Measurements from ENCODE around the gene EVC. TPM values are rescaled to one million over a fixed set of nuclear protein-coding genes. Genes with fewer than 3 reads are reported as not detected.

Gene EVC
- total and polyA plus RNA-seq, 2 of the 4 experiments (the other 2 are of a cell fraction), result 16.8 to 18.9 TPM

GRCh38 chr4:5707366-5707765 lies 3.6 kb upstream of the EVC start:
- H2BK120ac ChIP-seq (ENCODE audit: low read depth, low read length), result peak overlapping the region; percentile 14; the same call in 1 of the 2 replicates
- peak overlapping the region; percentile 63 for H3K4me3 ChIP-seq (ENCODE audit: insufficient read depth, low read depth, low read length)
- POLR2A ChIA-PET (ENCODE audit: unreplicated experiment), result no interaction called here
- dilution Hi-C loops (cut with HindIII; ENCODE audit: low sequenced_read_pairs, unreplicated experiment) (no loop called here), intact Hi-C loops (cut with micrococcal nuclease) (loop anchor here (5.0 kb wide), 3 partner anchors 180 to 670 kb away; partner anchors contain the start of gene STK32B), in situ Hi-C loops (cut with MboI; ENCODE audit: low sequenced_read_pairs) (no loop called here)
- DNase-seq, result no peak
- H3K18ac ChIP-seq (ENCODE audit: low read depth, low read length), result no peak overlapping the region
- H3K27ac ChIP-seq (ENCODE audit: insufficient read depth, low read length), result peak overlapping the region; percentile 16; the same call in 1 of the 2 replicates
- peak overlapping the region; percentile 87 for H2AK9ac ChIP-seq (replicated peaks; ENCODE audit: low read depth, low read length, poor library complexity)
- H3K9me1 ChIP-seq (ENCODE audit: insufficient read depth, low read length), result peaks cover 31% of the 10 kb centered on the region
- H3K36me3 ChIP-seq (ENCODE audit: control insufficient read depth, insufficient read depth, low read length), result peaks cover 10% of the 10 kb centered on the region
- no peak for TF ChIP-seq CTCF (conservative IDR thresholded peaks at IDR 0.05; ENCODE audit: low read depth, low read length)
- no peak for TF ChIP-seq SMC3 (IDR thresholded peaks at IDR 0.05; ENCODE audit: low read depth, low read length)
- TF ChIP-seq MAFK (IDR thresholded peaks at IDR 0.05; ENCODE audit: low read depth, low read length), result no peak
- TF ChIP-seq POLR2A (IDR thresholded peaks at IDR 0.05; ENCODE audit: low read depth, low read length), result no peak
- TF ChIP-seq CHD1 (IDR thresholded peaks at IDR 0.05; ENCODE audit: low read depth, low read length), result no peak
- TF ChIP-seq USF2 (IDR thresholded peaks at IDR 0.05; ENCODE audit: low read depth, low read length), result no peak
- no peak for TF ChIP-seq MAZ (IDR thresholded peaks at IDR 0.05; ENCODE audit: borderline replicate concordance, low read depth, low read length)
- TF ChIP-seq CEBPB (IDR thresholded peaks at IDR 0.05; ENCODE audit: low read depth, low read length), result no peak
- TF ChIP-seq MXI1 (IDR thresholded peaks at IDR 0.05; ENCODE audit: borderline replicate concordance, low read depth, low read length), result no peak
- TF ChIP-seq BHLHE40 (IDR thresholded peaks at IDR 0.05; ENCODE audit: low read depth, low read length), result no peak
- TF ChIP-seq, protein P1, sequence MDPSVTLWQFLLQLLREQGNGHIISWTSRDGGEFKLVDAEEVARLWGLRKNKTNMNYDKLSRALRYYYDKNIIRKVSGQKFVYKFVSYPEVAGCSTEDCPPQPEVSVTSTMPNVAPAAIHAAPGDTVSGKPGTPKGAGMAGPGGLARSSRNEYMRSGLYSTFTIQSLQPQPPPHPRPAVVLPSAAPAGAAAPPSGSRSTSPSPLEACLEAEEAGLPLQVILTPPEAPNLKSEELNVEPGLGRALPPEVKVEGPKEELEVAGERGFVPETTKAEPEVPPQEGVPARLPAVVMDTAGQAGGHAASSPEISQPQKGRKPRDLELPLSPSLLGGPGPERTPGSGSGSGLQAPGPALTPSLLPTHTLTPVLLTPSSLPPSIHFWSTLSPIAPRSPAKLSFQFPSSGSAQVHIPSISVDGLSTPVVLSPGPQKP (IDR thresholded peaks at IDR 0.05; ENCODE audit: borderline replicate concordance, low read depth, low read length), result no peak
- no peak for TF ChIP-seq FOS (IDR thresholded peaks at IDR 0.05; ENCODE audit: low read depth, low read length)
- TF ChIP-seq RFX5 (IDR thresholded peaks at IDR 0.05; ENCODE audit: low read depth, low read length), result no peak
- no peak for TF ChIP-seq NFE2L2 (IDR thresholded peaks at IDR 0.05; ENCODE audit: low read depth, low read length)
- no peak for TF ChIP-seq RCOR1 (IDR thresholded peaks at IDR 0.05; ENCODE audit: insufficient replicate concordance, low read length)
- TF ChIP-seq RAD21 (IDR thresholded peaks at IDR 0.05; ENCODE audit: low read length), result no peak
- no peak overlapping the region for H2BK5ac ChIP-seq (ENCODE audit: low read depth, low read length, poor library complexity, severe bottlenecking)
- ATAC-seq (ENCODE audit: low read depth), result no peak
- peak overlapping the region; percentile 76 for H3K4ac ChIP-seq (ENCODE audit: low read depth, low read length)
- no peaks in the 10 kb centered on the region for H3K27me3 ChIP-seq (ENCODE audit: control insufficient read depth, insufficient read depth, low read length)
- peak overlapping the region; percentile 18 for H2AK5ac ChIP-seq (ENCODE audit: low read depth, low read length)
- peak overlapping the region; percentile 89 for H3K14ac ChIP-seq (replicated peaks; ENCODE audit: low read depth, low read length)
- peak overlapping the region; percentile 84 for H4K91ac ChIP-seq (ENCODE audit: insufficient read depth, low read depth, low read length)
- BruUV-seq (replicated peaks), result no TSS peak
- peaks cover 13% of the 10 kb centered on the region for H4K20me1 ChIP-seq (ENCODE audit: insufficient read depth, low read length)
- CTCF ChIA-PET, result no interaction called here
- no CpG with 5 or more reads among the region's 5 CpGs for WGBS, 2 experiments (ENCODE audit: extremely low coverage in 2 of 2, insufficient read length in 1 of 2)
- no peak overlapping the region for H3K56ac ChIP-seq (ENCODE audit: extremely low read depth, insufficient read depth, low read length)
- H2AFZ ChIP-seq (replicated peaks; ENCODE audit: low read length, poor library complexity), result peak overlapping the region; percentile 97
- peaks cover 32% of the 10 kb centered on the region for H3K4me1 ChIP-seq (ENCODE audit: control insufficient read depth, insufficient read depth, low read length)
- no peaks in the 10 kb centered on the region for H3K9me3 ChIP-seq (ENCODE audit: control insufficient read depth, insufficient read depth, low read length)
- H3K9ac ChIP-seq (ENCODE audit: low read depth, low read length), result peak overlapping the region; percentile 70
- peak overlapping the region; percentile 89 for H3K4me2 ChIP-seq (ENCODE audit: low read depth, low read length)
- peaks cover 27 to 60% of the 10 kb centered on the region in 2 experiments for H3K79me1 ChIP-seq (ENCODE audit: low read depth in 1 of 2, low read length in 2 of 2)
- peak overlapping the region; percentile 84 to 95; a peak in 3 of 4 replicates for H4K8ac ChIP-seq (ENCODE audit: low read depth in 2 of 2, low read length in 2 of 2)
- H2BK20ac ChIP-seq (ENCODE audit: low read depth, low read length), result no peak overlapping the region
- H3K23ac ChIP-seq (ENCODE audit: low read depth, low read length), result peak overlapping the region; percentile 72
- H4K5ac ChIP-seq (ENCODE audit: low read depth, low read length), result 0 out of 2 replicates have a peak overlapping the region, but pooled peaks have one; percentile 1
- peak overlapping the region; percentile 74; the same call in 1 of the 3 replicates for H2BK15ac ChIP-seq (ENCODE audit: low read depth, low read length)

Data from IMR-90 (cell line).